GM23338 (cell line): ENCODE data around the gene ELAPOR2. TPM values are rescaled to one million over a fixed set of nuclear protein-coding genes. Genes with fewer than 3 reads are reported as not detected.

Source experiments
- ATAC-seq: fragments of 200-7000 bp; cut with Tn5 transposase; 3 replicates; pipeline ENCODE4 v1.9.1; 2020
- DNase-seq: peaks from one replicate; pipeline ENCODE4 v3.0.0-alpha.2; 2015; ENCODE audit warnings: low spot score
- H2AFZ ChIP-seq: fragments of 200-600 bp; sonication (generic); 2 replicates; pipeline ENCODE4 v1.8.0; 2016; ENCODE audit warnings: antibody characterized with exemption, mild to moderate bottlenecking, moderate library complexity
- H3F3A ChIP-seq: fragments of 200-600 bp; sonication (generic); replicated peaks from 2 replicates; pipeline ENCODE4 v1.8.0; 2017; ENCODE audit warnings: antibody characterized with exemption, mixed run types, low read depth
- H3K27ac ChIP-seq: fragments of 200-600 bp; sonication (generic); 2 replicates; pipeline ENCODE4 v1.6.1; 2016; ENCODE audit warnings: low read depth
- H3K27me3 ChIP-seq: fragments of 200-600 bp; sonication (generic); 2 replicates; pipeline ENCODE4 v1.8.0; 2016; ENCODE audit warnings: mild to moderate bottlenecking, mixed run types, moderate library complexity; ENCODE audit not compliant: insufficient read depth
- H3K36me3 ChIP-seq: fragments of 200-600 bp; sonication (generic); 2 replicates; pipeline ENCODE4 v1.8.0; 2016; ENCODE audit warnings: mild to moderate bottlenecking; ENCODE audit not compliant: insufficient read depth
- H3K4me1 ChIP-seq: fragments of 200-600 bp; sonication (generic); 2 replicates; pipeline ENCODE4 v1.8.0; 2016; ENCODE audit warnings: mild to moderate bottlenecking, moderate library complexity; ENCODE audit not compliant: insufficient read depth
- H3K4me2 ChIP-seq: fragments of 200-600 bp; sonication (generic); 2 replicates; pipeline ENCODE4 v1.7.1; 2017; ENCODE audit warnings: mixed run types
- H3K4me3 ChIP-seq: fragments of 200-600 bp; sonication (generic); 2 replicates; pipeline ENCODE4 v1.6.1; 2016; ENCODE audit warnings: mixed run types
- H3K79me2 ChIP-seq: fragments of 200-600 bp; sonication (generic); replicated peaks from 2 replicates; pipeline ENCODE4 v1.8.0; 2017; ENCODE audit warnings: mild to moderate bottlenecking; ENCODE audit not compliant: insufficient read depth
- H3K9me2 ChIP-seq: fragments of 200-600 bp; sonication (generic); 2 replicates; pipeline ENCODE4 v1.8.0; 2017; ENCODE audit not compliant: insufficient read depth
- H4K20me1 ChIP-seq: fragments of 200-600 bp; sonication (generic); replicated peaks from 2 replicates; pipeline ENCODE4 v1.8.0; 2017; ENCODE audit warnings: mild to moderate bottlenecking; ENCODE audit not compliant: insufficient read depth
- H3K27ac Mint-ChIP-seq: 2 replicates; pipeline ENCODE4 v1.8.0; 2020; ENCODE audit warnings: inconsistent platforms, mild to moderate bottlenecking, moderate library complexity, mixed read lengths
- H3K27me3 Mint-ChIP-seq: 3 replicates; pipeline ENCODE4 v1.8.0; 2022; ENCODE audit warnings: low read depth, mild to moderate bottlenecking, moderate library complexity, mixed read lengths, inconsistent platforms; ENCODE audit not compliant: insufficient read depth, poor library complexity
- H3K36me3 Mint-ChIP-seq: 3 replicates; pipeline ENCODE4 v1.8.0; 2021; ENCODE audit warnings: low read depth, mild to moderate bottlenecking, inconsistent platforms, moderate library complexity, mixed read lengths
- H3K4me1 Mint-ChIP-seq: 3 replicates; pipeline ENCODE4 v1.8.0; 2020; ENCODE audit warnings: mild to moderate bottlenecking, inconsistent platforms, mixed read lengths
- H3K4me3 Mint-ChIP-seq: 3 replicates; pipeline ENCODE4 v1.8.0; 2021; ENCODE audit warnings: moderate library complexity, mild to moderate bottlenecking, inconsistent platforms, mixed read lengths
- H3K9me3 Mint-ChIP-seq: 3 replicates; pipeline ENCODE4 v1.8.0; 2020; ENCODE audit warnings: moderate library complexity, mild to moderate bottlenecking, inconsistent platforms, mixed read lengths
- CTCF ChIP-seq, 2 experiments: fragments of 200-600 bp in 1 of 2; sonication (generic) in 1 of 2; conservative IDR thresholded peaks; 2 replicates each; pipeline versions ENCODE4 v1.5.1 to v1.6.1; 2016 to 2017; ENCODE audit warnings: antibody characterized with exemption in 2 of 2, low read depth in 2 of 2, mild to moderate bottlenecking in 2 of 2, moderate library complexity in 1 of 2
- JUNB ChIP-seq: IDR thresholded peaks from one replicate; pipeline ENCODE4 v1.6.1; 2016; ENCODE audit warnings: antibody characterized with exemption; ENCODE audit not compliant: unreplicated experiment
- NANOG ChIP-seq: IDR thresholded peaks from 2 replicates; pipeline ENCODE4 v1.6.1; 2016; ENCODE audit warnings: antibody characterized with exemption, borderline replicate concordance
- POLR2AphosphoS5 ChIP-seq: IDR thresholded peaks from 2 replicates; pipeline ENCODE4 v1.6.1; 2016; ENCODE audit warnings: antibody characterized with exemption, low read depth
- ZNF114 ChIP-seq: fragments of 250-450 bp; sonication (Bioruptor Pico); IDR thresholded peaks from 2 replicates; pipeline ENCODE4 v1.5.0; 2020; ENCODE audit warnings: mild to moderate bottlenecking, moderate library complexity
- ZNF331 ChIP-seq: fragments of 250-450 bp; sonication (Bioruptor Pico); IDR thresholded peaks from 2 replicates; pipeline ENCODE4 v1.5.0; 2020; ENCODE audit warnings: low read depth, mild to moderate bottlenecking, moderate library complexity
- ZNF462 ChIP-seq: fragments of 250-450 bp; sonication (Bioruptor Pico); IDR thresholded peaks from 2 replicates; pipeline ENCODE4 v1.5.0; 2020; ENCODE audit warnings: mild to moderate bottlenecking, moderate library complexity
- polyA plus RNA-seq: library from polyadenylated mRNA; unstranded; fragments of >200 nt; fragmentation: Nextera tagmentation; extraction: Ambion mirVana; gene quantifications from 2 replicates; pipeline ENCODE4 v1.2.1, GENCODE V29; 2016
- total RNA-seq: library from RNA; depleted of rRNA; stranded (reverse); fragments of >200 nt; shearing (Covaris generic); gene quantifications from 2 replicates; pipeline ENCODE4 v1.2.3, GENCODE V29; 2014

Gene ELAPOR2
- total and polyA plus RNA-seq, 2 experiments from 2014 or later = 12.0 to 42.9 TPM

- TF ChIP-seq POLR2AphosphoS5 (no peak), ZNF114 (CRISPR knock-in tag) (no peak), ZNF331 (CRISPR knock-in tag) (no peak), JUNB (no peak), NANOG (no peak)
Measured at GRCh38 chr7:87021285-87021684, 38.2 kb downstream of the ELAPOR2 start (continued).

GRCh38 chr7:87016606-87017005 is 42.8 kb downstream of the ELAPOR2 start:
- H3K9me3 Mint-ChIP-seq = no peaks in the 10 kb centered on the region
- no peaks in the 10 kb centered on the region for H3F3A ChIP-seq

More at GRCh38 chr7:87016606-87017005, 42.8 kb downstream of the ELAPOR2 start:
- ATAC-seq = no peak
- no peaks in the 10 kb centered on the region for H3K9me2 ChIP-seq
- H2AFZ ChIP-seq = no peak overlapping the region
- Mint-ChIP-seq H3K36me3 (no peaks in the 10 kb centered on the region), H3K27ac (no peak overlapping the region), H3K27me3 (no peaks in the 10 kb centered on the region), H3K4me3 (no peak overlapping the region), H3K4me1 (no peaks in the 10 kb centered on the region)
- no peak overlapping the region for H3K27ac ChIP-seq
- no peaks in the 10 kb centered on the region for H3K4me1 ChIP-seq
- no peak for DNase-seq
- no peak for TF ChIP-seq POLR2AphosphoS5
- no peak for TF ChIP-seq ZNF462 (CRISPR knock-in tag)
- no peak for TF ChIP-seq CTCF (conservative IDR thresholded peaks at IDR 0.05; ENCODE audit: low read depth in 2 of 2)
- no peak overlapping the region for H3K4me2 ChIP-seq
- H4K20me1 ChIP-seq = peaks cover 5% of the 10 kb centered on the region; the same call in 1 of the 2 replicates
- H3K36me3 ChIP-seq = no peaks in the 10 kb centered on the region
- peaks cover 94% of the 10 kb centered on the region for H3K79me2 ChIP-seq
- no peaks in the 10 kb centered on the region for H3K27me3 ChIP-seq
- no peak overlapping the region for H3K4me3 ChIP-seq
